PC-3 (cell line): ENCODE results near the gene THRA. TPM values are rescaled to one million over a fixed set of nuclear protein-coding genes. Genes with fewer than 3 reads are reported as not detected.

ENCODE experiments used
- ATAC-seq: fragments of 200-7000 bp; cut with Tn5 transposase; 2 replicates; pipeline ENCODE4 v1.9.1; 2020; ENCODE audit warnings: mild to moderate bottlenecking, moderate library complexity
- BruUV-seq: library from RNA; stranded (reverse); fragments of 400-500 nt; replicated peaks from 2 replicates; lab custom pipeline; 2021; lab: Mats Ljungman, UMichigan
- CTCF ChIA-PET: fragments of 300-600 bp; sonication (Branson Sonifier 250); formaldehyde crosslinking; loops from one replicate; lab custom pipeline; 2022; ENCODE audit warnings: antibody characterized with exemption; lab: Charles Lee
- POLR2A ChIA-PET: fragments of 300-600 bp; sonication (Branson Sonifier 250); formaldehyde crosslinking; loops from one replicate; lab custom pipeline; 2022; ENCODE audit warnings: antibody characterized with exemption; ENCODE audit not compliant: unreplicated experiment; lab: Charles Lee
- DNase-seq: peaks from one replicate; pipeline ENCODE4 v3.0.0-alpha.2; 2015
- H2AFZ ChIP-seq: fragments of 300-600 bp; sonication (generic); 2 replicates; pipeline ENCODE4 v1.6.0; 2016; ENCODE audit warnings: antibody characterized with exemption, low read length
- H3F3A ChIP-seq: fragments of 300-600 bp; sonication (generic); one replicate; pipeline ENCODE4 v1.6.0; 2017; ENCODE audit warnings: antibody characterized with exemption, low read length, control low read depth, mild to moderate bottlenecking; ENCODE audit not compliant: unreplicated experiment
- H3K27ac ChIP-seq: fragments of 300-600 bp; sonication (generic); 2 replicates; pipeline ENCODE4 v1.5.1; 2016; ENCODE audit warnings: mild to moderate bottlenecking, low read length
- H3K27me3 ChIP-seq: fragments of 300-600 bp; sonication (generic); 2 replicates; pipeline ENCODE4 v1.6.1; 2016; ENCODE audit warnings: low read length, mixed read lengths
- H3K36me3 ChIP-seq: fragments of 300-600 bp; sonication (generic); 2 replicates; pipeline ENCODE4 v1.6.1; 2016; ENCODE audit warnings: low read depth, mixed run types, low read length, mixed read lengths
- H3K4me1 ChIP-seq: fragments of 300-600 bp; sonication (generic); 2 replicates; pipeline ENCODE4 v1.5.1; 2016; ENCODE audit warnings: low read length; ENCODE audit not compliant: insufficient read depth
- H3K4me2 ChIP-seq: fragments of 300-600 bp; sonication (generic); 2 replicates; pipeline ENCODE4 v1.6.0; 2016; ENCODE audit warnings: low read length
- H3K4me3 ChIP-seq: fragments of 300-600 bp; sonication (generic); 2 replicates; pipeline ENCODE4 v1.5.1; 2016; ENCODE audit warnings: mild to moderate bottlenecking, low read length, mixed read lengths
- H3K79me2 ChIP-seq: fragments of 300-600 bp; sonication (generic); 2 replicates; pipeline ENCODE4 v1.6.1; 2017; ENCODE audit warnings: low read length, mixed read lengths
- H3K9ac ChIP-seq: fragments of 300-600 bp; sonication (generic); 2 replicates; pipeline ENCODE4 v1.6.0; 2016; ENCODE audit warnings: mild to moderate bottlenecking, low read length
- H3K9me2 ChIP-seq: fragments of 300-600 bp; sonication (generic); replicated peaks from 2 replicates; pipeline ENCODE4 v1.6.1; 2016; ENCODE audit warnings: mixed run types, low read length, mixed read lengths
- H3K9me3 ChIP-seq: fragments of 300-600 bp; sonication (generic); 2 replicates; pipeline ENCODE4 v1.6.1; 2016; ENCODE audit warnings: low read length, mixed read lengths
- H4K20me1 ChIP-seq: fragments of 300-600 bp; sonication (generic); 2 replicates; pipeline ENCODE4 v1.6.1; 2016; ENCODE audit warnings: low read length, mixed read lengths
- CTCF ChIP-seq: fragments of 300-600 bp; sonication (generic); conservative IDR thresholded peaks from 2 replicates; pipeline ENCODE4 v1.5.1; 2017; ENCODE audit warnings: antibody characterized with exemption, low read depth, mild to moderate bottlenecking, low read length
- EZH2 ChIP-seq: fragments of 300-600 bp; sonication (generic); IDR thresholded peaks from one replicate; pipeline ENCODE4 v1.6.1; 2017; ENCODE audit warnings: antibody characterized with exemption, mild to moderate bottlenecking, low read length; ENCODE audit not compliant: unreplicated experiment
- EZH2phosphoT487 ChIP-seq: fragments of 300-600 bp; sonication (generic); IDR thresholded peaks from 2 replicates; pipeline ENCODE4 v1.6.1; 2018; ENCODE audit warnings: mild to moderate bottlenecking, antibody characterized with exemption, low read length, borderline replicate concordance
- intact Hi-C: fragments of 100-400 bp; cut with micrococcal nuclease; formaldehyde crosslinking; loops from 2 replicates; pipeline ENCODE4 v1.9.0; 2023
- total RNA-seq: library from RNA; depleted of rRNA; stranded (reverse); fragments of >200 nt; gene quantifications from 2 replicates; pipeline ENCODE4 v1.2.3, GENCODE V29; 2014

Gene THRA
- total RNA-seq, 1 experiment from 2014 or later = 6.6 TPM

DNA sequence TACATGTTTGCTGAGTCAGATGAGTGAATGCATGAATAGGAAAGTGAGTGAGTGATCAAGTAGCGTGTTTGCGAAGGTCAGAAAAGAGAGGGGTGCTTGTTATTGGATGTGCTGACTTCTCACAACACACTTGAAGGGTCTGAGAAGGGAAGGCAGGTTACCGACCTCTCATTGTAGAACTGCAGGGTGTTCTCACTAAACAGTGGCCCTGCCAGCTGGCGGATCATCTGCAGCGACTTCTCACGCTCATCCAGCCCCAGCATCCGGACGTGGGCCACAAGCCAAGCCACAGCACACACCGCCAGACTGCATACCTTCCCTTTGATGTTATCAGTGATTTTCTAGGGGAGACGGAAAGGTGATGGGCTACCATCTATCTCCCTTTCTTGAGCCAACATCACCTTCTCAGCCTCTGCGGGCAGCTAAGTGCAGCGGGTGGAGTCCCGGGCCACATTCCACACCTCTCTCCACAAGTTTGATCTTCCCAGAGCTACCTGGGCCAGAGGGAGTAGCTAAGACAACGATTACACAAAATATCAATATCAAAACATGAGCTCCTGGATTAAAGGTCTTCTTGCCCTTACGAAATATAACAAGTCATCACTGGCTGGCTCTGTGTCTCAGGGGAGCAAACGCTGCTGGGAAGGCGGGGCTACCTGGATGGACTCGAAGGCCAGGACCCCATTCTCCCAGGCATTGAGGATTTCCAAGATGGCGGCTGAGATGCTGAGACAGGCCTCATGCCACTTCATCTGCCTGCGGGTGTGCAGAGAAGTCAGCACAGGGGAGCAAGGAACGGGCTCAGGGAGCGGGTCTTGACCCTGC lies 36.6 kb upstream of the THRA start:
- peaks cover 60% of the 10 kb centered on the region for H3K4me1 ChIP-seq
- no peaks in the 10 kb centered on the region for H3K79me2 ChIP-seq
- H4K20me1 ChIP-seq = no peaks in the 10 kb centered on the region
- peak overlapping the region; percentile 65 for H3K4me2 ChIP-seq
- H3K27me3 ChIP-seq = no peaks in the 10 kb centered on the region
- peaks cover 7% of the 10 kb centered on the region for H3K36me3 ChIP-seq
- BruUV-seq = TSS peak; percentile 6
- H3F3A ChIP-seq = peaks cover 10% of the 10 kb centered on the region
- POLR2A ChIA-PET = interaction anchor here (0.5 kb wide), 1 partner anchor 73 kb away, joined by 3 read pairs; no protein-coding TSS in a partner anchor
- H3K27ac ChIP-seq = peak overlapping the region; percentile 97
- intact Hi-C loops = loop anchor here (2.0 kb wide), 1 partner anchor 67 kb away; no protein-coding TSS in a partner anchor
- H2AFZ ChIP-seq = peak overlapping the region; percentile 29; the same call in 1 of the 2 replicates
- H3K9me2 ChIP-seq = no peaks in the 10 kb centered on the region
- CTCF ChIA-PET = interaction anchor here (0.7 to 1.0 kb wide), 4 partner anchors 9 to 86 kb away, joined by 3 to 7 read pairs (median 4); partner anchors contain the start of gene CSF3
- ATAC-seq = peak; percentile 25
- TF ChIP-seq CTCF (no peak), EZH2 (no peak), EZH2phosphoT487 (no peak)
- peak overlapping the region; percentile 82 for H3K9ac ChIP-seq
- no peak overlapping the region for H3K4me3 ChIP-seq
- H3K9me3 ChIP-seq = no peaks in the 10 kb centered on the region
- peak; percentile 84 for DNase-seq

- H3K4me3 ChIP-seq = no peak overlapping the region
- H3F3A ChIP-seq = peaks cover 10% of the 10 kb centered on the region
- H3K9me2 ChIP-seq = no peaks in the 10 kb centered on the region
- DNase-seq = peak; percentile 83
- no peaks in the 10 kb centered on the region for H3K9me3 ChIP-seq
- no peaks in the 10 kb centered on the region for H3K79me2 ChIP-seq
- peak overlapping the region; percentile 82 for H3K9ac ChIP-seq
- ChIA-PET CTCF (interaction anchor here (0.9 to 1.1 kb wide), 4 partner anchors 10 to 86 kb away, joined by 3 to 7 read pairs (median 4); no protein-coding TSS in a partner anchor), POLR2A (no interaction called here)
- peak overlapping the region; percentile 65 for H3K4me2 ChIP-seq
- ATAC-seq = peak; percentile 72
- peaks cover 52% of the 10 kb centered on the region for H3K4me1 ChIP-seq
- peak overlapping the region; percentile 29; the same call in 1 of the 2 replicates for H2AFZ ChIP-seq
- BruUV-seq = no TSS peak
- no peaks in the 10 kb centered on the region for H4K20me1 ChIP-seq
- peak overlapping the region; percentile 97 for H3K27ac ChIP-seq
- TF ChIP-seq EZH2 (no peak), CTCF (peak; percentile 81)
- H3K27me3 ChIP-seq = no peaks in the 10 kb centered on the region
- H3K36me3 ChIP-seq = peaks cover 7% of the 10 kb centered on the region
- intact Hi-C loops = loop anchor here (1.0 to 2.0 kb wide), 2 partner anchors 14 to 68 kb away; no protein-coding TSS in a partner anchor
These were observed 35.8 kb upstream of the THRA start for GRCh38 chr17:40026816-40027613.
